Epithelial cell of esophagus (primary cell): ENCODE data around the gene EDC3.

ENCODE experiments used
- DNase-seq: peaks from one replicate; pipeline ENCODE4 v3.0.0; 2010; ENCODE audit warnings: low read depth
- H3K4me3 ChIP-seq: 2 replicates; pipeline ENCODE4 v1.5.1; 2011; ENCODE audit warnings: mild to moderate bottlenecking, low read length, control low read depth
- TF ChIP-seq, protein P1 (sequence below): IDR thresholded peaks from 2 replicates; pipeline ENCODE4 v1.5.1; 2011; ENCODE audit warnings: low read depth, mild to moderate bottlenecking, low read length, control low read depth, inconsistent platforms; ENCODE audit not compliant: insufficient read depth; ENCODE audit errors: missing control alignments

Gene EDC3

DNA sequence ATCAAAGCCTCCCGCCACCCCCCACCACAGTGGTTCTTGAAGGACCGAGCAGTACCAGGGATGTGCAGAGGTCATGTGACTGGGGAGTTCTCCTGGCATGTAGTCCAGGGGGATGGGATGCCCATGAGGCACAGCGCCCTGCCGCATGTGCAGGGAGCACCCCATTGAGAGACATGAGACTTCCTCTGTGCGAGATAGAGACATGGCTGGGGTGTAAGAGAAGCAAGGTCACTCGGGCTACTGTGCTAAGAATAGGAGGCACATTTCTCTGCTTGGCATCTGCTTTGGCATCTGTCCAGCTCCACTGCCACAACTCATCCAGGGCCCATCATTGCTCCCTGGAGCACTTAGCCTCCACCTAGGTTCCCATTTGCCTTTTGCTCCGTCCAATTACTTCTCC is 31.9 kb upstream of the EDC3 start:
- DNase-seq, result no peak
- TF ChIP-seq, protein P1, sequence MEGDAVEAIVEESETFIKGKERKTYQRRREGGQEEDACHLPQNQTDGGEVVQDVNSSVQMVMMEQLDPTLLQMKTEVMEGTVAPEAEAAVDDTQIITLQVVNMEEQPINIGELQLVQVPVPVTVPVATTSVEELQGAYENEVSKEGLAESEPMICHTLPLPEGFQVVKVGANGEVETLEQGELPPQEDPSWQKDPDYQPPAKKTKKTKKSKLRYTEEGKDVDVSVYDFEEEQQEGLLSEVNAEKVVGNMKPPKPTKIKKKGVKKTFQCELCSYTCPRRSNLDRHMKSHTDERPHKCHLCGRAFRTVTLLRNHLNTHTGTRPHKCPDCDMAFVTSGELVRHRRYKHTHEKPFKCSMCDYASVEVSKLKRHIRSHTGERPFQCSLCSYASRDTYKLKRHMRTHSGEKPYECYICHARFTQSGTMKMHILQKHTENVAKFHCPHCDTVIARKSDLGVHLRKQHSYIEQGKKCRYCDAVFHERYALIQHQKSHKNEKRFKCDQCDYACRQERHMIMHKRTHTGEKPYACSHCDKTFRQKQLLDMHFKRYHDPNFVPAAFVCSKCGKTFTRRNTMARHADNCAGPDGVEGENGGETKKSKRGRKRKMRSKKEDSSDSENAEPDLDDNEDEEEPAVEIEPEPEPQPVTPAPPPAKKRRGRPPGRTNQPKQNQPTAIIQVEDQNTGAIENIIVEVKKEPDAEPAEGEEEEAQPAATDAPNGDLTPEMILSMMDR, result no peak
- no peak overlapping the region for H3K4me3 ChIP-seq

DNA sequence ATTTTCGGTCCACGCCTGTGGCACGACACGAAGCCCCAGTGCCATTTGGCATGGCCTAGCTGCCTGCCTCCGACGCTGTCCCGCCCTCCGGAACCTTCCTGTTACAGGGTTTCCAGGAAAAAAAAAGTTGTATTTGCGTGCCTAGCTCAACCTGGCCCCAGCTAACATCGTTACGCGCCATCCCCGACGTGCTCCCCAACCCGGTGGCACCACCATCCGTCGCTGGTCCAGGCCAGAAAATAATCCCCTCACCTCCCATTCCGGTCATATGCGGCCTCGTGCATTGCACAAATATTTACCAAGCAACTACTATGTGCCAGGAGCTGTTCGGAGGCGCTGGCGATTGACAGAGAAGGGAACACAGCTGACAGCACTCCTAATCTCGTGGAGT is 30.9 kb upstream of the EDC3 start:
- H3K4me3 ChIP-seq, result no peak overlapping the region
- DNase-seq, result no peak
- TF ChIP-seq, protein P1, result no peak

DNA sequence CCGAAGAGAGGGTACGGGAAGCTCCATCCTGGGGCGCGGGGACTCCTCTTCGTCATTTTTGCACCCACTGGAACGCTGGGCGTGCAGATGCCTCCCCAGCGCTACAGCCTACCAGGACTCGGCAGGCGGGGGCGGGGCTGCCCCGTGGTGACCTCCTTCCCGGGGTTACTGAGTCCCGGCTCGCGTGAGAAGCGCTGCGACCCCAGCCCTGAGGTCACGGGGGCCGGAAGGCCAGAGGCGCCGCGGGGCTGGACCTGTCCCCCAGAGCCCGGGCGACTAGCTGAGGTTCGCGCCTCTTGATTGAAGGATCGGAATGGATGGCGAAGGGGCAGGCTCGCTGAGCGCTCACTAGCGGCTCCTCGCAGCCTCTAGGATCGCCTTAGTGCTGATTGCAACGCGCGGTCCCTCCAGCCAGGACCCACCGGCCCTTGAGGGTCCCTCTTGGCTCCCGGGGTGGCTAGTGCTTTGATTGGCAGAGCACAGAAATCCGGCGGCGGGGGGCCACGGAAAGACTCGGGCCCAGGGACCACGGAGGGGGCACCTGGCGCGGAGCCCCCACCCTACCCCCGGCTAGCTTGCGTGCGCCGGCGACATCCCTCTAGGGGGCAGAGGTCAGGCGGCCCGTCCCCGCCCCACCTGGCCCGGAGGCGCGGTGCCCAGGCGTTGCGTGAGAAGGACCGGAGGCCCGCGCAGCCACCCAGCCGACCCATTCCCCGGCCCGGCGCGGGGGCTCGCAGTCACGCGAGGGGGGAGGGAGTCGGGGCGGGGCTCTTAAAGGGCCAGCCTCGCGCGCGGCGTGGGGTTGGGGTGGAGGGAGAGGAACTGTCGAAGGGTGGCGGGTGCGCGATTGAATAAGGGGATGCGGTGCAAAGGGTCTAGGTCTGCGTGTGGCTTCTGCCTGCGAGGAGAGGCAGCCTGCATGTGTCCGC is 30.3 kb upstream of the EDC3 start:
- peak overlapping the region; percentile 49 for H3K4me3 ChIP-seq
- TF ChIP-seq, protein P1, result no peak
- DNase-seq, result no peak

DNA sequence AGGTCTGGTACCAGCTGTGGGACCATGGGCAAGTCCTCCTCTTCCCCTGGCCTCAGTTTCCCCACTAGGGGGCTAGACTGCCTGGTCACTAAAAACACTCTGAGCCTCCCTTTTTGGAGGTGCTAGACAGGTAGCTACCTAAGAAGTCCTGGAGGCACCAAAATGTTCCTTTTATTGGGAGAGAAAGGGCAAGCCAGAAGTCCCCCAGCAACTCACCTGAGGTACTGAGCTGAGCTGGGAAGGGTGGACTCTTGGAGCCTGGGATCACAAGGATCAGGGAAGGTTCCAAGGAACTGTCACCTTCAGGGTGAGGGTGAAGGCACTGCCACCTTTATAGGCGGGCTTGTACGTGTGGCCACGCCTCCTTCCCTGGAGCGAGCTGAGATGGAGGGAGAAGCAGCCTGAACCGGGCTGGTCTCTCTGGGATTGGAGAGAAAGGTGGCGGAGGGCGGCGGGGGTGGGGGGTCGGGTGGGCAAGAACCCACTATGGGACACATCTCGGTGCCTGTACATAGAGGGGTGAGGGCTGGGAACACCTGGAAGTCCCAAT is 29.5 kb upstream of the EDC3 start, which contains the start of gene CYP1A1:
Gene CYP1A1 (minus strand): TSS at position 304 of the 550 bp plus-strand sequence. CDS start 2,431 bp downstream, outside the sequence.
- peak; percentile 49 for DNase-seq
- TF ChIP-seq, protein P1, result no peak
- peak within 1 kb of the TSS; percentile 49 for H3K4me3 ChIP-seq

DNA sequence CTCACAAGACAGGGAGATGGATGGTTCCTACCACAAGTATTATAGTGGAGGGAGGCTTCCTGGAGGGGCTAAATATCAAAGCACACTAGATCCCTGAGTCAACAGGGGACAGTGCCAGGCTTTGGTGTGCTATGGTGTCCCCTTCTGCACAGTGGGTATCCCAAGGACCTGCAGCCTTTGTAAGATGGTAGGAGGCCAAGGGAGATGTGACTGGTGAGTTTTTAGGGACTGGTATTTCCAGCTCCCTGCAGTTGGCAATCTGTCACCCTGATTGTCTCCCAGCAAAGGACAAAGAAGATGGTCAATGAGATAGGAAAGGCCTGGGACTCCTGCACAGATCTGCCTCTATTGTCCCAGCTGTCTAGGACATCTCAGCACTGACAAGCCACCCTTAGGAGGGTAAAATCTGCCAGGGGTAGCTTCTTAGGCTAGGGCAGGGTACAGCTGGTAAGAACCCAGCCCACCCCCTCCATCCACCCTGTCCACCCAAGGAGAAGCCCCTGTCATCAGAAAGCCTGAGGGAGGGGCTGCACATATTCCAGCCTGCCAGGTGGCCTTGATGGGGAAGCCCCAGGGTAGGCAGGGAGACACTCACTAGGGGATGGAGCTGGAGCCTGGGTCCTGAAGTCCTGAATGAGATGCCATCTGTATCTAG is 28.9 kb upstream of the EDC3 start:
- TF ChIP-seq, protein P1, result no peak
- no peak overlapping the region for H3K4me3 ChIP-seq
- DNase-seq, result no peak

DNA sequence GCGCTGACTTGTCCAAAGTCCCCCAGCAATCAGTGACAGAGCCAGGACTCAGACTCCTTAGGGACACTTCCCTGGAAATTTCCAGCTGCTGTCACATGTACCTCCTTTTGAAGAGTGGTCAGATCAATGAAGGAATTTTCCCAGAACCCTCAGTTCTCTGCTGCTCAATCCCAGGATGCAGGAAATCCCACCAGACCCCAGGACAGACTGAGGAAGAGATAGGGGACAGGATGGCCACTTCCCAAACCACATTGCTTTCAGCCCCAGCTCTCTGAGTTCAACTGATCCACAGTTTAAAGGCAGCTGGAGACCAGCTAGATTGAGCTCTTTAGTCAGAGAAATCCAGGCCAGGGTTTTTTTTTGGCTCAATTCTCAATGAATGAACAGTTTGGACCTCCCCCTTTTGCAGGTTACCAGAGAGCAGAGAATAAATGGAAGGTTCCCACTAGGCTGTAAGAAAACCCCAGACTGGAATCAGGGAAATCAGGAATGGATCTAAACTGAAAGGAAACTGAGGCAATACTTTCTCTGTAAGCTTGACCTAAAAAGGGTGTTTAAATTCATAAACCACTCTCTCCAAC is 28.0 kb upstream of the EDC3 start:
- DNase-seq, result peak; percentile 78
- TF ChIP-seq, protein P1, result no peak

More for the DNA sequence above, 28.0 kb upstream of the EDC3 start:
- no peak overlapping the region for H3K4me3 ChIP-seq
